WTC11 (cell line): Measurements from ENCODE around the gene TBR1. TPM values are rescaled to one million over a fixed set of nuclear protein-coding genes. Genes with fewer than 3 reads are reported as not detected.

Experiments
- ATAC-seq: fragments of 200-7000 bp; cut with Tn5 transposase; 2 replicates; pipeline ENCODE4 v1.10.0; 2021; ENCODE audit warnings: mild to moderate bottlenecking, moderate library complexity
- Bru-seq: library from RNA; stranded (reverse); fragments of 400-500 nt; gene quantifications from one replicate; lab custom pipeline; 2021; lab: Mats Ljungman, UMichigan
- CTCF ChIA-PET: fragments of 300-600 bp; sonication (Branson Sonifier 250); formaldehyde crosslinking; loops from one replicate; lab custom pipeline; 2021; ENCODE audit warnings: antibody characterized with exemption; lab: Charles Lee
- POLR2A ChIA-PET: fragments of 350-600 bp; sonication (Branson Sonifier 250); formaldehyde crosslinking; loops from one replicate; lab custom pipeline; 2021; ENCODE audit warnings: antibody characterized with exemption; lab: Charles Lee
- DNase-seq: peaks from one replicate; pipeline ENCODE4 v3.0.0; 2021; ENCODE audit warnings: low spot score
- H3K27ac Mint-ChIP-seq: 2 replicates; pipeline ENCODE4 v1.8.0; 2021; ENCODE audit warnings: mixed read lengths
- H3K27me3 Mint-ChIP-seq: 2 replicates; pipeline ENCODE4 v1.8.0; 2021; ENCODE audit warnings: low read depth, mild to moderate bottlenecking, moderate library complexity, mixed read lengths
- H3K36me3 Mint-ChIP-seq: 2 replicates; pipeline ENCODE4 v1.8.0; 2021; ENCODE audit warnings: mixed read lengths
- H3K4me1 Mint-ChIP-seq: 2 replicates; pipeline ENCODE4 v1.8.0; 2022; ENCODE audit warnings: mixed read lengths
- H3K4me3 Mint-ChIP-seq: 2 replicates; pipeline ENCODE4 v1.8.0; 2021; ENCODE audit warnings: mild to moderate bottlenecking, moderate library complexity, mixed read lengths
- H3K9me3 Mint-ChIP-seq: 2 replicates; pipeline ENCODE4 v1.8.0; 2021; ENCODE audit warnings: mixed read lengths
- ELF4 ChIP-seq: sonication (generic); formaldehyde crosslinking; IDR thresholded peaks from 2 replicates; pipeline ENCODE4 v1.8.1; 2022; ENCODE audit warnings: low read depth, mild to moderate bottlenecking, moderate library complexity, missing genetic modification reagents
- EMX1 ChIP-seq: fragments of 250-450 bp; sonication (Bioruptor Pico); IDR thresholded peaks from 2 replicates; pipeline ENCODE4 v1.8.0; 2021; ENCODE audit warnings: mild to moderate bottlenecking
- FOXK1 ChIP-seq: sonication (generic); formaldehyde crosslinking; IDR thresholded peaks from 2 replicates; pipeline ENCODE4 v1.8.0; 2022; ENCODE audit warnings: mild to moderate bottlenecking, moderate library complexity, missing genetic modification reagents
- GTF2I ChIP-seq: fragments of 250-450 bp; sonication (Bioruptor Pico); conservative IDR thresholded peaks from 2 replicates; pipeline ENCODE4 v1.4.0; 2021; ENCODE audit warnings: mild to moderate bottlenecking
- IRF2 ChIP-seq: sonication (generic); formaldehyde crosslinking; IDR thresholded peaks from 2 replicates; pipeline ENCODE4 v1.8.0; 2022; ENCODE audit warnings: low read depth, missing genetic modification reagents, borderline replicate concordance
- JAZF1 ChIP-seq: fragments of 250-450 bp; sonication (Bioruptor Pico); IDR thresholded peaks from 2 replicates; pipeline ENCODE4 v1.9.0; 2021; ENCODE audit warnings: moderate library complexity, mild to moderate bottlenecking, inconsistent platforms
- TCF7 ChIP-seq: sonication (generic); formaldehyde crosslinking; IDR thresholded peaks from 2 replicates; pipeline ENCODE4 v1.8.0; 2022; ENCODE audit warnings: mild to moderate bottlenecking, low read depth, missing genetic modification reagents, moderate library complexity
- ZNF138 ChIP-seq: sonication (generic); formaldehyde crosslinking; conservative IDR thresholded peaks from 2 replicates; pipeline ENCODE4 v1.8.1; 2022; ENCODE audit warnings: mild to moderate bottlenecking, moderate library complexity, missing genetic modification reagents
- ZNF416 ChIP-seq: fragments of 250-450 bp; sonication (Bioruptor Pico); IDR thresholded peaks from 2 replicates; pipeline ENCODE4 v1.9.0; 2021; ENCODE audit warnings: mild to moderate bottlenecking, inconsistent platforms
- long read RNA-seq, 3 experiments: library from RNA in 1 of 3; library from capped mRNA in 1 of 3; library from polyadenylated mRNA in 1 of 3; unstranded in 2 of 3; stranded (forward) in 1 of 3; transcript quantifications; one replicate each; pipeline ENCODE4 v2.0.0, GENCODE V29; 2021
- total RNA-seq: library from RNA; stranded (reverse); gene quantifications from 3 replicates; pipeline ENCODE4 v1.2.3, GENCODE V29; 2021
- TF ChIP-seq, protein P1 (sequence below): sonication (generic); formaldehyde crosslinking; IDR thresholded peaks from 2 replicates; pipeline ENCODE4 v1.8.1; 2022; ENCODE audit warnings: missing genetic modification reagents, borderline replicate concordance
- TF ChIP-seq, protein P2 (sequence below): fragments of 250-450 bp; sonication (Bioruptor Pico); IDR thresholded peaks from 2 replicates; pipeline ENCODE4 v1.8.0; 2021; ENCODE audit warnings: mild to moderate bottlenecking
- TF ChIP-seq, protein P3 (sequence below): sonication (generic); formaldehyde crosslinking; IDR thresholded peaks from 2 replicates; pipeline ENCODE4 v1.8.0; 2022; ENCODE audit warnings: mild to moderate bottlenecking, missing genetic modification reagents
- TF ChIP-seq, protein P4 (sequence below): fragments of 250-450 bp; sonication (Bioruptor Pico); IDR thresholded peaks from 2 replicates; pipeline ENCODE4 v1.9.0; 2021; ENCODE audit warnings: mild to moderate bottlenecking, borderline replicate concordance
- TF ChIP-seq, protein P5 (sequence below): fragments of 250-450 bp; sonication (Bioruptor Pico); IDR thresholded peaks from 2 replicates; pipeline ENCODE4 v1.9.0; 2021; ENCODE audit warnings: mild to moderate bottlenecking

Gene TBR1
- total RNA-seq: not detected in 3 replicates
- percentile 5 among the genes with signal in this experiment for Bru-seq, nascent RNA
- long read RNA-seq, experiment 1: 0 reads
- long read RNA-seq, experiment 2: 0 reads
- long read RNA-seq, experiment 3: 0 reads

DNA sequence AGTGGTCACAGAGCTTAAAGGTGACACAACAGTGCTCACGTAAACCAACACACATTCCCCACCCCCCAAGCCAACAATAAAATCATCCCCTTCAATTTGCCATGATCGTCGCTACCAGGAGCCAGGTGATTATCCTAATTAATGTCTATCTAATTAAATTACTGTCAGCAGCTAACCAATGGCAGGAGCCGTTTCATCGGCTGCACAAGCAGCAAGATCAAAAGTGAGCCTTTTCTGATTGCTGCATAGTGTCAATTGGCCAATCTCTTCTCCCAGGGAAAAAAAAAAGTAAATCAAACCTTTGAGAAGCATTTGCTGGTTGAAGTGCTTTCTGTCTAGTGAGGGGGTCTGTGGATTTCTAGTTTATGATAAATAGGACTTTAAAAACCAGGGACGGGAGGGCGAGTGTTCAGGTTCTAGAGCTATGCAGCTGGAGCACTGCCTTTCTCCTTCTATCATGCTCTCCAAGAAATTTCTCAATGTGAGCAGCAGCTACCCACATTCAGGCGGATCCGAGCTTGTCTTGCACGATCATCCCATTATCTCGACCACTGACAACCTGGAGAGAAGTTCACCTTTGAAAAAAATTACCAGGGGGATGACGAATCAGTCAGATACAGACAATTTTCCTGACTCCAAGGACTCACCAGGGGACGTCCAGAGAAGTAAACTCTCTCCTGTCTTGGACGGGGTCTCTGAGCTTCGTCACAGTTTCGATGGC, at the start of gene TBR1:
TSS of gene TBR1 (plus strand) at position 311 of the 721 bp plus-strand sequence. CDS start at position 425, 114 bp downstream.
- no peak within 1 kb of the TSS for H3K27ac Mint-ChIP-seq

More for the DNA sequence above, at the start of gene TBR1:
- Mint-ChIP-seq H3K9me3 (no peaks in the 10 kb centered on the region), H3K36me3 (peaks cover 7% of the 10 kb centered on the region), H3K4me3 (peak within 1 kb of the TSS; percentile 77), H3K4me1 (peaks cover 71% of the 10 kb centered on the region), H3K27me3 (peaks cover 97% of the 10 kb centered on the region)
- ChIA-PET CTCF (interaction anchor here (1.0 to 1.2 kb wide), 2 partner anchors 109 to 160 kb away, joined by 3 to 4 read pairs; no protein-coding TSS in a partner anchor), POLR2A (interaction anchor here (0.7 kb wide), 1 partner anchor 108 kb away, joined by 3 read pairs; the partner anchor contains the start of gene PSMD14)
- TF ChIP-seq JAZF1 (CRISPR knock-in tag): no peak
- no peak for TF ChIP-seq ZNF138 (CRISPR knock-in tag)
- no peak for TF ChIP-seq FOXK1 (CRISPR knock-in tag)
- TF ChIP-seq, protein P1, sequence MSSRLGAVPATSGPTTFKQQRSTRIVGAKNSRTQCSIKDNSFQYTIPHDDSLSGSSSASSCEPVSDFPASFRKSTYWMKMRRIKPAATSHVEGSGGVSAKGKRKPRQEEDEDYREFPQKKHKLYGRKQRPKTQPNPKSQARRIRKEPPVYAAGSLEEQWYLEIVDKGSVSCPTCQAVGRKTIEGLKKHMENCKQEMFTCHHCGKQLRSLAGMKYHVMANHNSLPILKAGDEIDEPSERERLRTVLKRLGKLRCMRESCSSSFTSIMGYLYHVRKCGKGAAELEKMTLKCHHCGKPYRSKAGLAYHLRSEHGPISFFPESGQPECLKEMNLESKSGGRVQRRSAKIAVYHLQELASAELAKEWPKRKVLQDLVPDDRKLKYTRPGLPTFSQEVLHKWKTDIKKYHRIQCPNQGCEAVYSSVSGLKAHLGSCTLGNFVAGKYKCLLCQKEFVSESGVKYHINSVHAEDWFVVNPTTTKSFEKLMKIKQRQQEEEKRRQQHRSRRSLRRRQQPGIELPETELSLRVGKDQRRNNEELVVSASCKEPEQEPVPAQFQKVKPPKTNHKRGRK (CRISPR knock-in tag): no peak
- TF ChIP-seq, protein P2, sequence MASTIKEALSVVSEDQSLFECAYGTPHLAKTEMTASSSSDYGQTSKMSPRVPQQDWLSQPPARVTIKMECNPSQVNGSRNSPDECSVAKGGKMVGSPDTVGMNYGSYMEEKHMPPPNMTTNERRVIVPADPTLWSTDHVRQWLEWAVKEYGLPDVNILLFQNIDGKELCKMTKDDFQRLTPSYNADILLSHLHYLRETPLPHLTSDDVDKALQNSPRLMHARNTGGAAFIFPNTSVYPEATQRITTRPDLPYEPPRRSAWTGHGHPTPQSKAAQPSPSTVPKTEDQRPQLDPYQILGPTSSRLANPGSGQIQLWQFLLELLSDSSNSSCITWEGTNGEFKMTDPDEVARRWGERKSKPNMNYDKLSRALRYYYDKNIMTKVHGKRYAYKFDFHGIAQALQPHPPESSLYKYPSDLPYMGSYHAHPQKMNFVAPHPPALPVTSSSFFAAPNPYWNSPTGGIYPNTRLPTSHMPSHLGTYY: no peak
- no peak for TF ChIP-seq ELF4 (CRISPR knock-in tag)
- TF ChIP-seq EMX1 (CRISPR knock-in tag): no peak
- no peak for TF ChIP-seq IRF2 (CRISPR knock-in tag)
- no peak for TF ChIP-seq TCF7 (CRISPR knock-in tag)
- no peak for TF ChIP-seq GTF2I
- TF ChIP-seq, protein P3, sequence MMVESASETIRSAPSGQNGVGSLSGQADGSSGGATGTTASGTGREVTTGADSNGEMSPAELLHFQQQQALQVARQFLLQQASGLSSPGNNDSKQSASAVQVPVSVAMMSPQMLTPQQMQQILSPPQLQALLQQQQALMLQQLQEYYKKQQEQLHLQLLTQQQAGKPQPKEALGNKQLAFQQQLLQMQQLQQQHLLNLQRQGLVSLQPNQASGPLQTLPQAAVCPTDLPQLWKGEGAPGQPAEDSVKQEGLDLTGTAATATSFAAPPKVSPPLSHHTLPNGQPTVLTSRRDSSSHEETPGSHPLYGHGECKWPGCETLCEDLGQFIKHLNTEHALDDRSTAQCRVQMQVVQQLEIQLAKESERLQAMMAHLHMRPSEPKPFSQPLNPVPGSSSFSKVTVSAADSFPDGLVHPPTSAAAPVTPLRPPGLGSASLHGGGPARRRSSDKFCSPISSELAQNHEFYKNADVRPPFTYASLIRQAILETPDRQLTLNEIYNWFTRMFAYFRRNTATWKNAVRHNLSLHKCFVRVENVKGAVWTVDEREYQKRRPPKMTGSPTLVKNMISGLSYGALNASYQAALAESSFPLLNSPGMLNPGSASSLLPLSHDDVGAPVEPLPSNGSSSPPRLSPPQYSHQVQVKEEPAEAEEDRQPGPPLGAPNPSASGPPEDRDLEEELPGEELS: no peak
- TF ChIP-seq ZNF416 (CRISPR knock-in tag): no peak
- TF ChIP-seq, protein P4, sequence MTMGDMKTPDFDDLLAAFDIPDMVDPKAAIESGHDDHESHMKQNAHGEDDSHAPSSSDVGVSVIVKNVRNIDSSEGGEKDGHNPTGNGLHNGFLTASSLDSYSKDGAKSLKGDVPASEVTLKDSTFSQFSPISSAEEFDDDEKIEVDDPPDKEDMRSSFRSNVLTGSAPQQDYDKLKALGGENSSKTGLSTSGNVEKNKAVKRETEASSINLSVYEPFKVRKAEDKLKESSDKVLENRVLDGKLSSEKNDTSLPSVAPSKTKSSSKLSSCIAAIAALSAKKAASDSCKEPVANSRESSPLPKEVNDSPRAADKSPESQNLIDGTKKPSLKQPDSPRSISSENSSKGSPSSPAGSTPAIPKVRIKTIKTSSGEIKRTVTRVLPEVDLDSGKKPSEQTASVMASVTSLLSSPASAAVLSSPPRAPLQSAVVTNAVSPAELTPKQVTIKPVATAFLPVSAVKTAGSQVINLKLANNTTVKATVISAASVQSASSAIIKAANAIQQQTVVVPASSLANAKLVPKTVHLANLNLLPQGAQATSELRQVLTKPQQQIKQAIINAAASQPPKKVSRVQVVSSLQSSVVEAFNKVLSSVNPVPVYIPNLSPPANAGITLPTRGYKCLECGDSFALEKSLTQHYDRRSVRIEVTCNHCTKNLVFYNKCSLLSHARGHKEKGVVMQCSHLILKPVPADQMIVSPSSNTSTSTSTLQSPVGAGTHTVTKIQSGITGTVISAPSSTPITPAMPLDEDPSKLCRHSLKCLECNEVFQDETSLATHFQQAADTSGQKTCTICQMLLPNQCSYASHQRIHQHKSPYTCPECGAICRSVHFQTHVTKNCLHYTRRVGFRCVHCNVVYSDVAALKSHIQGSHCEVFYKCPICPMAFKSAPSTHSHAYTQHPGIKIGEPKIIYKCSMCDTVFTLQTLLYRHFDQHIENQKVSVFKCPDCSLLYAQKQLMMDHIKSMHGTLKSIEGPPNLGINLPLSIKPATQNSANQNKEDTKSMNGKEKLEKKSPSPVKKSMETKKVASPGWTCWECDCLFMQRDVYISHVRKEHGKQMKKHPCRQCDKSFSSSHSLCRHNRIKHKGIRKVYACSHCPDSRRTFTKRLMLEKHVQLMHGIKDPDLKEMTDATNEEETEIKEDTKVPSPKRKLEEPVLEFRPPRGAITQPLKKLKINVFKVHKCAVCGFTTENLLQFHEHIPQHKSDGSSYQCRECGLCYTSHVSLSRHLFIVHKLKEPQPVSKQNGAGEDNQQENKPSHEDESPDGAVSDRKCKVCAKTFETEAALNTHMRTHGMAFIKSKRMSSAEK (CRISPR knock-in tag): no peak
- TF ChIP-seq, protein P5, sequence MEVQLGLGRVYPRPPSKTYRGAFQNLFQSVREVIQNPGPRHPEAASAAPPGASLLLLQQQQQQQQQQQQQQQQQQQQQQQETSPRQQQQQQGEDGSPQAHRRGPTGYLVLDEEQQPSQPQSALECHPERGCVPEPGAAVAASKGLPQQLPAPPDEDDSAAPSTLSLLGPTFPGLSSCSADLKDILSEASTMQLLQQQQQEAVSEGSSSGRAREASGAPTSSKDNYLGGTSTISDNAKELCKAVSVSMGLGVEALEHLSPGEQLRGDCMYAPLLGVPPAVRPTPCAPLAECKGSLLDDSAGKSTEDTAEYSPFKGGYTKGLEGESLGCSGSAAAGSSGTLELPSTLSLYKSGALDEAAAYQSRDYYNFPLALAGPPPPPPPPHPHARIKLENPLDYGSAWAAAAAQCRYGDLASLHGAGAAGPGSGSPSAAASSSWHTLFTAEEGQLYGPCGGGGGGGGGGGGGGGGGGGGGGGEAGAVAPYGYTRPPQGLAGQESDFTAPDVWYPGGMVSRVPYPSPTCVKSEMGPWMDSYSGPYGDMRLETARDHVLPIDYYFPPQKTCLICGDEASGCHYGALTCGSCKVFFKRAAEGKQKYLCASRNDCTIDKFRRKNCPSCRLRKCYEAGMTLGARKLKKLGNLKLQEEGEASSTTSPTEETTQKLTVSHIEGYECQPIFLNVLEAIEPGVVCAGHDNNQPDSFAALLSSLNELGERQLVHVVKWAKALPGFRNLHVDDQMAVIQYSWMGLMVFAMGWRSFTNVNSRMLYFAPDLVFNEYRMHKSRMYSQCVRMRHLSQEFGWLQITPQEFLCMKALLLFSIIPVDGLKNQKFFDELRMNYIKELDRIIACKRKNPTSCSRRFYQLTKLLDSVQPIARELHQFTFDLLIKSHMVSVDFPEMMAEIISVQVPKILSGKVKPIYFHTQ (CRISPR knock-in tag): no peak
- no peak for ATAC-seq
- no peak for DNase-seq
